HTR-8/SVneo (cell line): ENCODE measurements around the gene ACOT7.
"Not testable (repeated sequence)": the region's sequence is repeated elsewhere in the genome, so short reads cannot be mapped to it uniquely, and the experiment has no call there.

ENCODE experiments used
- DNase-seq: peaks from one replicate; pipeline ENCODE4 v3.0.0; 2011; ENCODE audit warnings: low spot score, mixed read lengths; ENCODE audit not compliant: insufficient read length
- FAIRE-seq: peaks from 2 replicates; lab custom pipeline; 2011; peaks lifted over from hg19 to GRCh38; lab: Jason Lieb, UNC

ACOT7 gene

DNA sequence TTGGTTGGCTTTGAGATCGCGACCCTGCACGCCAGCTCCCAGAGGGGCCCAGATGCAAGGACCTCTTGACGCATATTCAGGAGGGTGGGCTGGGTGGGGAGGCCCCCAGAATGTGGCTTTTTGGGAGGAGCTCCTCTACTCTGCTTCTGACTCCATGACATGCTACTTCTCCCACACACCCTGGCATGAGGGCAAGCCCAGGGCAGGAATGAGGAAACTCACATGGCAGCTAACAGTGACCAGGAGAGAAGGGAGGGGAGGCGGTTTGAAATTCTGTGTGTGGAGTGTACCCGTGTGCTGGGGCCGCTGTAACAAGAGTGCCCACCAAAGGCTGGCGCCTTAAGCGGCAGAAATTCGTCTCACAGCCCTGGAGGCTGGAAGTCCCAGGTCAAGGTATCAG is 71.4 kb downstream of the ACOT7 start:
- FAIRE-seq (no peak), DNase-seq (no peak)

DNA sequence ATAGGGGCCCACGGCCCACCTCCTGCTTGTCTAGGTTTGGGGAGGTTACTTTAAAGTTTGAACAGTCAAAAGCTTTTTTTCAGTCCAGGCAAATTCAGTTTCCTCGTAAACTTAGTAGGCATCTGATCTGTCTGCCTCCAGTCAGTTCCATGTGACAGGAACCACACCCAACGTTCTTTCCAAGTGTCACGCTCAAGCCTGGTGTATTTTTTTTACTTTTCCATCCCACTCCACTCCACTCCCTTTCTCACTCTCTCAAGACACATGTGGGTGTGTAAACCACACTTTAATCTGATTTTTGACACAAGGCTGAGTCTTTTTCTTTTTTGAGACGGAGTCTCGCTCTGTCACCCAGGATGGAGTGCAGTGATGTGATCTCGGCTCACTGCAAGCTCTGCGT is 72.4 kb downstream of the ACOT7 start:
- no peak for DNase-seq

GRCh38 chr1:6317098-6317760 is 76.3 kb downstream of the ACOT7 start:
- no peak for DNase-seq
- no peak for FAIRE-seq

More for the DNA sequence above, 72.4 kb downstream of the ACOT7 start:
- no peak for FAIRE-seq

DNA sequence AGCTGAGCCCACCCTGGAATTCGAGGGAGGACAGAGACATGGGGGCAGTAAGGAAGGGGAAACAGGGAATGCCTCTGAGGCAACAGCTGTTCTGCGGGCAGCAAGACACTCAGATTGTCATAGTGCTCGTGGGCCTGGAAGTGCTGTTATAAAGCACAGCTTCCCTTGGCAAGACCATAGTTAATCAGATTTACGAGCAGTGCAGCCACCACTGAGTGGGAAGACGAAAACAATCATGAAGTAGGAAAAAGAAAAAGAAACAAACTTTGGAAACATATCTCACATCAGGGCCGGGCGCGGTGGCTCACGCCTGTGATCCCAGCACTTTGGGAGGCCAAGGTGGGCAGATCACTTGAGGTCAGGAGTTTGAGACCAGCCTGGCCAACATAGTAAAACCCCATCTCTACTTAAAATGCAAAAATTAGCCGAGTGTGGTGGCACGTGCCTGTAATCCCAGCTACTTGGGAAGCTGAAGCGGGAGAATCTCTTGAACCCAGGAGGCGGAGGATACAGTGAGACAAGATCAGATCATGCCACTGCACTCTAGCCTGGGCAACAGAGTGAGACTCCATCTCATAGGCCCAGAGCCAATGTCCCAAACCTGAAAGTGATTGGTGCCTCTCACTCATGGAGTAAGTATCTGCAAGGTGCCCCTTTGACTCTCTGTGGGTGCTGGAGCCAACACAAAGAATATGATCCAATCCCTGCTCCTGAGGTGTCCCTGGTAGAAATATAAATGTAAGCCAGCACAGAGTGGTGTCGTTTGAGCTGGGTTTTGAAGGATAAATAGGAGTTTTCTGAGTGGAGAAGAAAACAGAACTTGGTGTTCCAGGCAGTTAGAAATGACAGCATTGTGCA is 77.1 kb downstream of the ACOT7 start:
- no peak for FAIRE-seq
- no peak for DNase-seq

- DNase-seq (no peak), FAIRE-seq (no peak)
These were observed 79.1 kb downstream of the ACOT7 start for GRCh38 chr1:6314503-6314902.

- no peak for FAIRE-seq
- no peak for DNase-seq
These were observed 80.0 kb downstream of the ACOT7 start for GRCh38 chr1:6313393-6314200.

DNA sequence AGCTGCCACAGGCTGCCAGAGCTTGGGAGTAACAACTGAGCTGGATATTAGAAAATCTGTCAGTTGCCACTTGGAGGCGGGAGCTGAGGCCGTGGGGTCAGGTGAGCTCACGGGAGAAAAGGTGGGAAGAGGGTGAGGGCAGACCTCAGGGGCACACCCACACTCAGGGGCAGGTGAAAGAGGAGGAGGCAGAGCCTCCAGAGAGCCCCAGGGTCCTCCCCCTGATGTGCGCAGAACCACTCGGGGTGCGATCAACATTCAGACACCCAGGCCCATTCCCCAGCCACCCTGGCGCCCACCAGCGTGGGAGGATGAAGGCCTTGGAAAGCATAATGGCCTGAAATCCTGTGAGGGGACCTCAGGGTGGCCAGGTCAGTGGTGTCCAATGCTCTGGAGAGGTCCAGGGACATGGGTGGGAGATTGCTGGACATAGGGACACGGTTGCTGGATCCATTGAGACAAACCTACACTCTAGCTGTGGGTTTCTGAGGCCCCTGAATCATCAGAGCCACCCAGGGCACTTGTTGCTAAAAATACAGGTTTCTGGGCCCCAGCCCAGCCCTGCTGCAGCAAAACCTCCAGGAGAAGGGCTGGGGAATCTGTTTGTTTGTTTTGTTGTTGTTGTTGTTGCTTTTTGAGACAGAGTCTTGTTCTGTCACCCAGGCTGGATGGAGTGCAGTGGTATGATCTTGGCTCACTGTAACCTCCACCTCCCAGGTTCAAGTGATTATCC is 83.3 kb downstream of the ACOT7 start:
- FAIRE-seq = no peak
- no peak for DNase-seq

GRCh38 chr1:6309564-6309963 is 84.0 kb downstream of the ACOT7 start:
- DNase-seq = no peak
- FAIRE-seq = no peak

DNA sequence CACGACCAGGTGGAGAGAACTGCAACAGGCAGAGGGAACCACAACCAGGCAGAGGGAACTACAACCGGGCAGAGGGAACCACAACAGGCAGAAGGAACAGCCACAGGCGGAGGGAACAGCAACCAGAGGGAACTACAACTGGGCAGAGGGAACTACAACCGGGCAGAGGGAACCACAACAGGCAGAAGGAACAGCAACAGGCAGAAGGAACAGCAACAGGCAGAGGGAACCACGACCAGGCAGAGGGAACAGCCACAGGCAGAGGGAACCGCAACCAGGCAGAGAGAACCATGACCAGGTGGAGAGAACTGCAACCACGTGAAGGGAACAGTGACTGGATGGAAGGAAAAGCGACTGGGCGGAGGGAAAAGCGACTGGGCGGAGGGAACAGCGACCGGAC is 85.1 kb downstream of the ACOT7 start:
- DNase-seq (no peak), FAIRE-seq (no peak)

DNA sequence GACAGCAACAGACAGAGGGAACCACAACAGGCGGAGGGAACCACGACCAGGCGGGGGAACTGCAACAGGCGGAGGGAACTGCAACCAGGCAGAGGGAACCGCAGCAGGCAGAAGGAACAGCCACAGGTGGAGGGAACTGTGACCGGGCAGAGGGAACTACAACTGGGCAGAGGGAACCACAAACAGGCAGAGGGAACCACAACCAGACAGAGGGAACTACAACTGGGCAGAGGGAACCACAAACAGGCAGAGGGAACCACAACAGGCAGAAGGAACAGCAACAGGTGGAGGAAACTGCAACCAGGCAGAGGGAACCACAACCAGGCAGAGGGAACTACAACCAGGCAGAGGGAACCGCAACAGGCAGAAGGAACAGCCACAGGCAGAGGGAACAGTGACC is 85.9 kb downstream of the ACOT7 start:
- not testable (repeated sequence) for FAIRE-seq, DNase-seq

DNA sequence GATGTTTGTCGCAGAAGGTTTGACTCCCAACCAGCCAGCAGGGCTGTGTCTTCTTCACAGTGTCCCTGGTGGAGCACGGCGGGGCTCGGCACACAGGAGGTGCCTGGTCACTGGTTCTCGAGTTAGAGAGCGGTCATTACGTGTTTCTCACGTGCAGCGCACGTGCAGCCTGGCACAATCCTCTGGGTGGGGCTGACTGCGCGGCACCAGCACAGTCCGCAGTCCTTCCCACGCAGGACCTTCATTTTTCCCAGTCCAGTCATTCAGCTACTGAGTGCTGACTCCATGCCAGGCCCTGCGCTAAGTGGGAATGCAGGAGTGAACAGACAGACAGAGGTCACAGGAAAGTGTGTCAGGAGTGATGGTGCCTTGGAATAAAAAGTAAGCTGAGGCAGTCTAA is 86.5 kb downstream of the ACOT7 start:
- FAIRE-seq (no peak), DNase-seq (no peak)

DNA sequence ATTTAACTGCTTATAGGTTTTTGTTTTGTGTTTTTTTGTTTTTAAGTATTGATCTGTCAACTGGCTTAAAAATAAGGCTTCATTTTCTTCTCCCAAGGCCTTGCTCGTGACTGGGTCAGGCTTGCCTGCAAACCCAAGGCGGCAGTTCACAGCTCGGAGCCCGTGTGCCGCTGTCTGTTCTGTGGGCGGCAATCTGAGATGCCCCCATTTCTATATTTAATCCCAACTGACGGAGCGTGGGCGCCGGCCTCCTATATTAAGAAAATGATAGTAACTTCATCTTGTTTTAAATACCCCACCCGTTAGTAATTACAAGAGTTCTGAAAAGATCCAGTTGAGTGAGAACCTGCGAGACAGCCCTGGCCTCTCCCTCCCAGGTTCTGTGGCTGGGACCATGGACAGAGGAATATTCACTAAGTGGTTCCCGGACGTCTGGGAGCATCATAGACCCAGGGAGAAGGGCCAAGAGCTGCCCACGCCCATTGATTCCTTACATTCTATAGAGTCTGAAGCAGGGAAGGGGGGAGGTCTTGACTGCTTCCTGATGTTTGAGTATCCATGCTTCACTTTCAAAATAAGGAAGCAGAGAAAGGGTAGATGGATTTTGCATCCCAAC is 90.1 kb downstream of the ACOT7 start:
- DNase-seq (no peak), FAIRE-seq (no peak)

GRCh38 chr1:6302568-6302967 is 91.0 kb downstream of the ACOT7 start:
- no peak for FAIRE-seq
- DNase-seq = no peak

- no peak for DNase-seq
- no peak for FAIRE-seq
These were observed 92.0 kb downstream of the ACOT7 start for GRCh38 chr1:6301526-6301925.

DNA sequence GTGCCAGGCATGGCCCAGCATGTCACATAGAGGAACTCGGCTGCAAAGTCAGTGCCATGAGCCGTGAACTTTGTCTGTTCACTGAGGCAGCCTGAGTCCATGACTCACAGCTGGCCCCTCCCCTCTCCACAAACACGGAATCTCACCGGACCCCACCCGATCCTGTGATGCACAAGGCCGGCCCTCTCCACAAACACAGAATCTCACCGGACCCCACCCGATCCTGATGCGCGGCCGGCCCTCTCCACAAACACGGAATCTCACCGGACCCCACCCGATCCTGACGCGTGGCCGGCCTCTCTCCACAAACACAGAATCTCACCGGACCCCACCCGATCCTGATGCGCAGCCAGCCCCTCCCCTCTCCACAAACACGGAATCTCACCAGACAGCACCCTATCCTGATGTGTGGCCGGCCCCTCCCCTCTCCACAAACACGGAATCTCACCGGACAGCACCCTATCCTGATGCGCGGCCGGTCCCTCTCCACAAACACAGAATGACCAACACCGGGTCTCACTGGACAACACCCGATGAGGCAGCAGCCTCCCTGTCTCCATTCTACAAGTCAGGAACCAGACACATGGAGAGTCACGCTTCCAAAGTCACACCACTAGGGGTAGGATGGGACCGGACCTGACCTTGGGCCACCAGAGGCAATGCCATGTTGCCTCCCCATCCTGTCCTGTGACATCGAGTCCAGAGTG is 93.1 kb downstream of the ACOT7 start:
- FAIRE-seq = no peak

GRCh38 chr1:6299557-6300165 is 93.9 kb downstream of the ACOT7 start:
- FAIRE-seq = no peak
- DNase-seq = no peak

More for the DNA sequence above, 93.1 kb downstream of the ACOT7 start:
- DNase-seq = no peak

DNA sequence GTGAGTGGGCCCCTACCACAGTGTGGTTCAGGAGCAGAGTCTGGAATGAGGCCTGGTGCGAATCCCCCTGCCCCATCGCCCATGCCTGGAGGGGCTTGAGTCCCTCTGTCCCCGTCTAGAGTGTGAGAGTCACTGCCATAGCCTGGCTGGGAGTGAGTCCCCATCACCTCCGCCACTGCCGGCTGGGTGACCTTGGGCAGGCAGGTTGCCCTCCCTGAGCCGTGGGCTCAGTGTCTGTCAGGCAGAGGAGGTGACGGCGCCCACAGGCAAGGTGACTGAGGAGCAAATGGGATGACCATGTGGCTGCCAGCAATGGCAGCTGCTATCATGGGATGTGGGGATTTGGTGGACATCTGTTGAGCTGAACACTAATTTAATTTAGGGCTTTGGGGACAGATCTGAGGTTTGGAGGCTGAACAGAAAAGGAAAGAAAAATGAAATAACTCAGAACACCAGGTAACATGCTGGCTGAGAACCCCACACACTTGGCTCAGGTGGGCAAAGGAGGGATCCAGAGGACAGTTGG is 94.6 kb downstream of the ACOT7 start:
- no peak for DNase-seq
- FAIRE-seq = no peak

GRCh38 chr1:6298530-6298929 is 95.0 kb downstream of the ACOT7 start:
- DNase-seq (no peak), FAIRE-seq (no peak)
